Endothelial cell (in vitro differentiated cells): ENCODE results near the gene CCR5. TPM values are rescaled to one million over a fixed set of nuclear protein-coding genes. Genes with fewer than 3 reads are reported as not detected.

Experiments
- DNase-seq: peaks from one replicate; pipeline ENCODE4 v3.0.0; 2021; ENCODE audit warnings: low spot score
- H3K27ac Mint-ChIP-seq: one replicate; pipeline ENCODE4 v1.8.0; 2021; ENCODE audit warnings: mixed read lengths, inconsistent platforms; ENCODE audit not compliant: unreplicated experiment
- H3K27me3 Mint-ChIP-seq: one replicate; pipeline ENCODE4 v1.8.0; 2021; ENCODE audit warnings: mild to moderate bottlenecking, moderate library complexity, mixed read lengths, inconsistent platforms; ENCODE audit not compliant: unreplicated experiment
- H3K36me3 Mint-ChIP-seq: one replicate; pipeline ENCODE4 v1.8.0; 2021; ENCODE audit warnings: mild to moderate bottlenecking, low read depth, mixed read lengths, inconsistent platforms; ENCODE audit not compliant: unreplicated experiment
- H3K4me1 Mint-ChIP-seq: one replicate; pipeline ENCODE4 v1.8.0; 2021; ENCODE audit warnings: mild to moderate bottlenecking, mixed read lengths, inconsistent platforms; ENCODE audit not compliant: unreplicated experiment
- H3K4me3 Mint-ChIP-seq: one replicate; pipeline ENCODE4 v1.8.0; 2021; ENCODE audit warnings: mild to moderate bottlenecking, mixed read lengths, inconsistent platforms; ENCODE audit not compliant: unreplicated experiment
- H3K9me3 Mint-ChIP-seq: one replicate; pipeline ENCODE4 v1.8.0; 2021; ENCODE audit warnings: mixed read lengths, inconsistent platforms; ENCODE audit not compliant: unreplicated experiment
- total RNA-seq: library from RNA; stranded (reverse); fragmentation: NEBNext Ultra II Directional; extraction: Animal tissue kit (Norgen Biotek cat#: 25700); gene quantifications from one replicate; pipeline ENCODE4 v1.2.1, GENCODE V29; 2021; ENCODE audit not compliant: unreplicated experiment
- TF ChIP-seq, protein P1 (sequence below): fragments of 200-600 bp; sonication (generic); IDR thresholded peaks from one replicate; pipeline ENCODE4 v1.5.0; 2021; ENCODE audit warnings: antibody characterized with exemption; ENCODE audit not compliant: unreplicated experiment

The CCR5 gene
- total RNA-seq, 1 donor from 2014 or later: not detected

DNA sequence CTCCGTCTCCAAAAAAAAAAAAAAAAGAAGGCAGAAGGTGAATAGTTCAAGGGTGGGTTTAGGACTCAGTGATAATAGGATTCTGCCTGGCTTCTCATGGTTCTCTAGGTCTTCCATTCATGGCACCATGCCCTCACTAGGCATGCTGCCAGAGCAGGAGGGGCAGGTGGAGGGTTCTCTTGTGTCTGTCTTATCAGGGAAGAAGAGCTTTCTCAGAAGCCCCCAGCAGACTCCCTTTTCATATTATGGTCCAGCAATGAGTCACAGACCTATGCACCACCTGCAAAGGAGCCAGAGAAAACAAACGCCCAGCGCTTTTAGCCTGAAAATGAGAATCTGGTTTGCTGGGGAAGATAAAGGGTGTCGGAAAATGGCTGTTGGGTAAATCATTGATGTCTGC is 13.8 kb upstream of the CCR5 start:
- no peak overlapping the region for H3K4me3 Mint-ChIP-seq
- no peaks in the 10 kb centered on the region for H3K36me3 Mint-ChIP-seq
- no peaks in the 10 kb centered on the region for H3K27me3 Mint-ChIP-seq

DNA sequence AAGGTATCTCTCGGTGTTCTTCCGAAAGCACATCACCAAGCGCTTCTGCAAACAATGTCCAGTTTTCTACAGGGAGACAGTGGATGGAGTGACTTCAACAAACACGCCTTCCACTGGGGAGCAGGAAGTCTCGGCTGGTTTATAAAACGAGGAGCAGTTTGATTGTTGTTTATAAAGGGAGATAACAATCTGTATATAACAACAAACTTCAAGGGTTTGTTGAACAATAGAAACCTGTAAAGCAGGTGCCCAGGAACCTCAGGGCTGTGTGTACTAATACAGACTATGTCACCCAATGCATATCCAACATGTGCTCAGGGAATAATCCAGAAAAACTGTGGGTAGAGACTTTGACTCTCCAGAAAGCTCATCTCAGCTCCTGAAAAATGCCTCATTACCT is 12.3 kb upstream of the CCR5 start:
- no peak for DNase-seq
- no peaks in the 10 kb centered on the region for H3K9me3 Mint-ChIP-seq
- TF ChIP-seq, protein P1, sequence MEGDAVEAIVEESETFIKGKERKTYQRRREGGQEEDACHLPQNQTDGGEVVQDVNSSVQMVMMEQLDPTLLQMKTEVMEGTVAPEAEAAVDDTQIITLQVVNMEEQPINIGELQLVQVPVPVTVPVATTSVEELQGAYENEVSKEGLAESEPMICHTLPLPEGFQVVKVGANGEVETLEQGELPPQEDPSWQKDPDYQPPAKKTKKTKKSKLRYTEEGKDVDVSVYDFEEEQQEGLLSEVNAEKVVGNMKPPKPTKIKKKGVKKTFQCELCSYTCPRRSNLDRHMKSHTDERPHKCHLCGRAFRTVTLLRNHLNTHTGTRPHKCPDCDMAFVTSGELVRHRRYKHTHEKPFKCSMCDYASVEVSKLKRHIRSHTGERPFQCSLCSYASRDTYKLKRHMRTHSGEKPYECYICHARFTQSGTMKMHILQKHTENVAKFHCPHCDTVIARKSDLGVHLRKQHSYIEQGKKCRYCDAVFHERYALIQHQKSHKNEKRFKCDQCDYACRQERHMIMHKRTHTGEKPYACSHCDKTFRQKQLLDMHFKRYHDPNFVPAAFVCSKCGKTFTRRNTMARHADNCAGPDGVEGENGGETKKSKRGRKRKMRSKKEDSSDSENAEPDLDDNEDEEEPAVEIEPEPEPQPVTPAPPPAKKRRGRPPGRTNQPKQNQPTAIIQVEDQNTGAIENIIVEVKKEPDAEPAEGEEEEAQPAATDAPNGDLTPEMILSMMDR: no peak
- no peak overlapping the region for H3K27ac Mint-ChIP-seq
- no peak overlapping the region for H3K4me3 Mint-ChIP-seq
- H3K36me3 Mint-ChIP-seq: no peaks in the 10 kb centered on the region
- peaks cover 2% of the 10 kb centered on the region for H3K4me1 Mint-ChIP-seq
- H3K27me3 Mint-ChIP-seq: no peaks in the 10 kb centered on the region

More for the DNA sequence above, 13.8 kb upstream of the CCR5 start:
- Mint-ChIP-seq H3K4me1 (peaks cover 2% of the 10 kb centered on the region), H3K27ac (no peak overlapping the region), H3K9me3 (no peaks in the 10 kb centered on the region)
- TF ChIP-seq, protein P1: no peak
- DNase-seq: no peak

DNA sequence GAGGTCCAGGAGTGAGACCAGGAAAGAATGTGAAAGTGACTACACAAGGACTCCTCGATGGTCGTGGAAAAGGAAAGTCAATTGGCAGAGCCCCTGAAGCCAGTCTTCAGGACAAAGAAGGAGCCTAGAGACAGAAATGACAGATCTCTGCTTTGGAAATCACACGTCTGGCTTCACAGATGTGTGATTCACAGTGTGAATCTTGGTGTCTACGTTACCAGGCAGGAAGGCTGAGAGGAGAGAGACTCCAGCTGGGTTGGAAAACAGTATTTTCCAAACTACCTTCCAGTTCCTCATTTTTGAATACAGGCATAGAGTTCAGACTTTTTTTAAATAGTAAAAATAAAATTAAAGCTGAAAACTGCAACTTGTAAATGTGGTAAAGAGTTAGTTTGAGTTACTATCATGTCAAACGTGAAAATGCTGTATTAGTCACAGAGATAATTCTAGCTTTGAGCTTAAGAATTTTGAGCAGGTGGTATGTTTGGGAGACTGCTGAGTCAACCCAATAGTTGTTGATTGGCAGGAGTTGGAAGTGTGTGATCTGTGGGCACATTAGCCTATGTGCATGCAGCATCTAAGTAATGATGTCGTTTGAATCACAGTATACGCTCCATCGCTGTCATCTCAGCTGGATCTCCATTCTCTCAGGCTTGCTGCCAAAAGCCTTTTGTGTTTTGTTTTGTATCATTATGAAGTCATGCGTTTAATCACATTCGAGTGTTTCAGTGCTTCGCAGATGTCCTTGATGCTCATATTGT is 10.8 kb upstream of the CCR5 start:
- no peaks in the 10 kb centered on the region for H3K27me3 Mint-ChIP-seq
- H3K27ac Mint-ChIP-seq: no peak overlapping the region
- H3K4me1 Mint-ChIP-seq: no peaks in the 10 kb centered on the region
- no peaks in the 10 kb centered on the region for H3K36me3 Mint-ChIP-seq
- TF ChIP-seq, protein P1: no peak
- H3K4me3 Mint-ChIP-seq: no peak overlapping the region
- DNase-seq: no peak
- H3K9me3 Mint-ChIP-seq: no peaks in the 10 kb centered on the region

DNA sequence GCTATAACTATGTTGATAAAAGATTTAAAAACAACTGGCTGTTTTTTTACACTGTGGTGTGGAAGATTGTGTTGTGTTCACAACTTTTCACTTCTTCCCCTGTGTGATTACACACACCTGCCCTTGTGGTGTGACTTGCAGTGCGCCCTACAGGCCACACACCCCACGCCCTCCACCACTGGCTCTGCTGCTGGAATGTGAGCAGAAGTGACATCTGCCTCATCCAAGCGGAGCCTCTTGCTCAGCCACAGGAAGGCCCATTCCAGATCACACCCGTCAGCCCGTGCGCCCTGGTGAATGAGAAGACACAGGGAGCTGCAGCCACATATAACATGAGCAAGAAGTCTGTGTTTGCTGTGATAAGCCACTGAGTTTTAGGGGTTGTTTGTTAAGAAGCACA is 9.8 kb upstream of the CCR5 start:
- no peaks in the 10 kb centered on the region for H3K27me3 Mint-ChIP-seq
- DNase-seq: no peak

More for the DNA sequence above, 9.8 kb upstream of the CCR5 start:
- H3K4me1 Mint-ChIP-seq: no peaks in the 10 kb centered on the region
- no peak overlapping the region for H3K27ac Mint-ChIP-seq
- H3K36me3 Mint-ChIP-seq: no peaks in the 10 kb centered on the region
- TF ChIP-seq, protein P1: no peak
- no peaks in the 10 kb centered on the region for H3K9me3 Mint-ChIP-seq
- no peak overlapping the region for H3K4me3 Mint-ChIP-seq
